Caco-2 (cell line): ENCODE results near the gene METTL26. TPM values are rescaled to one million over a fixed set of nuclear protein-coding genes. Genes with fewer than 3 reads are reported as not detected.

ENCODE experiments used
- BruUV-seq: library from RNA; stranded (reverse); fragments of 400-500 nt; replicated peaks from 2 replicates; lab custom pipeline; 2021; lab: Mats Ljungman, UMichigan
- CTCF ChIA-PET: fragments of 300-600 bp; sonication (Branson Sonifier 250); formaldehyde crosslinking; loops from one replicate; lab custom pipeline; 2022; ENCODE audit warnings: antibody characterized with exemption; lab: Charles Lee
- POLR2A ChIA-PET: fragments of 300-600 bp; sonication (Branson Sonifier 250); formaldehyde crosslinking; loops from one replicate; lab custom pipeline; 2022; ENCODE audit warnings: antibody characterized with exemption; lab: Charles Lee
- DNase-seq, 2 experiments: peaks; one replicate each; pipeline versions ENCODE4 v3.0.0 to v3.0.0-alpha.2; 2020 to 2022
- H3K27me3 ChIP-seq: replicated peaks from 2 replicates; pipeline ENCODE4 v1.6.0; 2011; ENCODE audit warnings: low read length; ENCODE audit not compliant: control insufficient read depth, insufficient read depth
- H3K36me3 ChIP-seq: 2 replicates; pipeline ENCODE4 v1.5.1; 2011; ENCODE audit warnings: low read length; ENCODE audit not compliant: control insufficient read depth, insufficient read depth
- H3K4me1 ChIP-seq: fragments of 250-450 bp; sonication (Bioruptor Pico); 2 replicates; pipeline ENCODE4 v1.5.1; 2020; ENCODE audit warnings: mild to moderate bottlenecking
- H3K4me3 ChIP-seq: 2 replicates; pipeline ENCODE4 v1.5.1; 2011; ENCODE audit warnings: low read depth, mild to moderate bottlenecking, control low read depth, low read length
- H3K9me3 ChIP-seq: fragments of 250-450 bp; sonication (Bioruptor Pico); 2 replicates; pipeline ENCODE4 v1.5.1; 2020; ENCODE audit warnings: mild to moderate bottlenecking, moderate library complexity
- H3K27ac Mint-ChIP-seq: one replicate; pipeline ENCODE4 v1.8.0; 2022; ENCODE audit warnings: mixed read lengths; ENCODE audit not compliant: unreplicated experiment
- H3K27me3 Mint-ChIP-seq: one replicate; pipeline ENCODE4 v1.8.0; 2022; ENCODE audit warnings: mixed read lengths; ENCODE audit not compliant: insufficient read depth, unreplicated experiment
- H3K36me3 Mint-ChIP-seq: one replicate; pipeline ENCODE4 v1.8.0; 2022; ENCODE audit warnings: mild to moderate bottlenecking, mixed read lengths; ENCODE audit not compliant: insufficient read depth, unreplicated experiment
- H3K4me1 Mint-ChIP-seq: one replicate; pipeline ENCODE4 v1.8.0; 2022; ENCODE audit warnings: low read depth, mixed read lengths; ENCODE audit not compliant: unreplicated experiment
- H3K4me3 Mint-ChIP-seq: one replicate; pipeline ENCODE4 v1.8.0; 2022; ENCODE audit warnings: mild to moderate bottlenecking, moderate library complexity, mixed read lengths; ENCODE audit not compliant: unreplicated experiment
- H3K9me3 Mint-ChIP-seq: one replicate; pipeline ENCODE4 v1.8.0; 2022; ENCODE audit warnings: mixed read lengths; ENCODE audit not compliant: unreplicated experiment
- intact Hi-C: fragments of 100-400 bp; cut with micrococcal nuclease; formaldehyde crosslinking; loops from one replicate; pipeline ENCODE4 v1.10.0; 2022; ENCODE audit not compliant: unreplicated experiment
- total RNA-seq: library from RNA; stranded (reverse); gene quantifications from 2 replicates; pipeline ENCODE4 v1.2.3, GENCODE V29; 2022
- TF ChIP-seq, protein P1 (sequence below), 2 experiments: fragments of 200-600 bp in 1 of 2; IDR thresholded peaks; 1 replicate in 1 of 2; 2 replicates in 1 of 2; pipeline versions ENCODE4 v1.5.1 to v1.8.0; 2011 to 2022; ENCODE audit warnings: antibody characterized with exemption in 1 of 2, control low read depth in 1 of 2, inconsistent platforms in 1 of 2, low read depth in 1 of 2, low read length in 1 of 2, mild to moderate bottlenecking in 1 of 2, moderate library complexity in 1 of 2; ENCODE audit not compliant: insufficient read depth in 1 of 2, severe bottlenecking in 1 of 2, unreplicated experiment in 1 of 2

Gene METTL26
- total RNA-seq, 1 experiment from 2014 or later, result 67.4 TPM

DNA sequence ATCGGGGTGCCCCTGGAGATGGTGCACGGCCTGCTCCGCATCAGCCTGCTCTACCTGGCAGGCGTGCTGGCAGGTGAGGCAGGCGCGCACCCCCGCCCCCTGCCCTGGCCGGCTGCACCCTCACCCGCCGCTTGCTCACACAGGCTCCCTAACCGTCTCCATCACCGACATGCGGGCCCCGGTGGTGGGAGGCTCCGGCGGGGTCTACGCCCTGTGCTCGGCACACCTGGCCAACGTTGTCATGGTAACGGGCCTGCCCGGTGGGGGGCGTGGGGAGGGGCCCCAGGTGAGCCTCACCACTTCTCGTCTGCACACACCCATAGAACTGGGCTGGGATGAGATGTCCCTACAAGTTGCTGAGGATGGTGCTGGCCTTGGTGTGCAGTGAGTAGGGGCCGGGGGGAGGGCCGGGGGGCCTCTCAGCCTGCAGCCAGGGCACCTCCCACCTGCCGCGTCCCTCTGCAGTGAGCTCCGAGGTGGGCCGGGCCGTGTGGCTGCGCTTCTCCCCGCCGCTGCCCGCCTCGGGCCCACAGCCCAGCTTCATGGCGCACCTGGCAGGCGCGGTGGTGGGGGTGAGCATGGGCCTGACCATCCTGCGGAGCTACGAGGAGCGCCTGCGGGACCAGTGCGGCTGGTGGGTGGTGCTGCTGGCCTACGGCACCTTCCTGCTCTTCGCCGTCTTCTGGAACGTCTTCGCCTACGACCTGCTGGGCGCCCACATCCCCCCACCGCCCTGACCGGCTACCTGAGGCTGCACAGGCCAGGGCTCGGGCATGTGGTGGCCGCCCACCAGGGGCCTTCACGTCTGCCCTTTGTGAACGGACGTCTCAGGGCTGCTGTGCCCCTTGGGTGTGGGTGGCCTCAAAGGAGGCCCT lies 41.4 kb upstream of the METTL26 start:
- no TSS peak for BruUV-seq
- CTCF ChIA-PET, result no interaction called here
- POLR2A ChIA-PET, result no interaction called here
- Histone ChIP-seq H3K4me3 (no peak overlapping the region), H3K9me3 (no peaks in the 10 kb centered on the region), H3K27me3 (no peaks in the 10 kb centered on the region), H3K36me3 (peaks cover 3% of the 10 kb centered on the region), H3K4me1 (peaks cover 21% of the 10 kb centered on the region)
- TF ChIP-seq, protein P1, sequence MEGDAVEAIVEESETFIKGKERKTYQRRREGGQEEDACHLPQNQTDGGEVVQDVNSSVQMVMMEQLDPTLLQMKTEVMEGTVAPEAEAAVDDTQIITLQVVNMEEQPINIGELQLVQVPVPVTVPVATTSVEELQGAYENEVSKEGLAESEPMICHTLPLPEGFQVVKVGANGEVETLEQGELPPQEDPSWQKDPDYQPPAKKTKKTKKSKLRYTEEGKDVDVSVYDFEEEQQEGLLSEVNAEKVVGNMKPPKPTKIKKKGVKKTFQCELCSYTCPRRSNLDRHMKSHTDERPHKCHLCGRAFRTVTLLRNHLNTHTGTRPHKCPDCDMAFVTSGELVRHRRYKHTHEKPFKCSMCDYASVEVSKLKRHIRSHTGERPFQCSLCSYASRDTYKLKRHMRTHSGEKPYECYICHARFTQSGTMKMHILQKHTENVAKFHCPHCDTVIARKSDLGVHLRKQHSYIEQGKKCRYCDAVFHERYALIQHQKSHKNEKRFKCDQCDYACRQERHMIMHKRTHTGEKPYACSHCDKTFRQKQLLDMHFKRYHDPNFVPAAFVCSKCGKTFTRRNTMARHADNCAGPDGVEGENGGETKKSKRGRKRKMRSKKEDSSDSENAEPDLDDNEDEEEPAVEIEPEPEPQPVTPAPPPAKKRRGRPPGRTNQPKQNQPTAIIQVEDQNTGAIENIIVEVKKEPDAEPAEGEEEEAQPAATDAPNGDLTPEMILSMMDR (IDR thresholded peaks at IDR 0.05; ENCODE audit: insufficient read depth in 1 of 2, low read depth in 1 of 2, low read length in 1 of 2, severe bottlenecking in 1 of 2, unreplicated experiment in 1 of 2), result no peak
- no peaks in the 10 kb centered on the region for H3K9me3 Mint-ChIP-seq
- H3K4me1 Mint-ChIP-seq, result no peaks in the 10 kb centered on the region
- H3K4me3 Mint-ChIP-seq, result no peak overlapping the region
- no peak overlapping the region for H3K27ac Mint-ChIP-seq
- no peak for DNase-seq
- H3K27me3 Mint-ChIP-seq, result no peaks in the 10 kb centered on the region
- intact Hi-C loops, result no loop called here
- H3K36me3 Mint-ChIP-seq, result peaks cover 47% of the 10 kb centered on the region

- Histone ChIP-seq H3K9me3 (no peaks in the 10 kb centered on the region), H3K4me1 (peaks cover 17% of the 10 kb centered on the region; the same call in 1 of the 2 replicates), H3K27me3 (no peaks in the 10 kb centered on the region), H3K4me3 (no peak overlapping the region), H3K36me3 (peaks cover 4% of the 10 kb centered on the region)
- ChIA-PET CTCF (no interaction called here), POLR2A (no interaction called here)
- no TSS peak for BruUV-seq
- H3K27ac Mint-ChIP-seq, result no peak overlapping the region
- DNase-seq, result no peak
- H3K4me1 Mint-ChIP-seq, result no peaks in the 10 kb centered on the region
- intact Hi-C loops, result no loop called here
- TF ChIP-seq, protein P1 (IDR thresholded peaks at IDR 0.05; ENCODE audit: insufficient read depth in 1 of 2, low read depth in 1 of 2, low read length in 1 of 2, severe bottlenecking in 1 of 2, unreplicated experiment in 1 of 2), result no peak
- H3K27me3 Mint-ChIP-seq, result no peaks in the 10 kb centered on the region
- H3K36me3 Mint-ChIP-seq, result peaks cover 40% of the 10 kb centered on the region
- H3K4me3 Mint-ChIP-seq, result no peak overlapping the region
- H3K9me3 Mint-ChIP-seq, result no peaks in the 10 kb centered on the region
These were observed 40.8 kb upstream of the METTL26 start for GRCh38 chr16:676913-677312.

- ChIA-PET CTCF (no interaction called here), POLR2A (no interaction called here)
These were observed 40.4 kb upstream of the METTL26 start for GRCh38 chr16:676565-676902.

More at GRCh38 chr16:676565-676902, 40.4 kb upstream of the METTL26 start:
- DNase-seq, result no peak
- H3K27me3 ChIP-seq, result no peaks in the 10 kb centered on the region
- no peaks in the 10 kb centered on the region for H3K9me3 Mint-ChIP-seq
- intact Hi-C loops, result no loop called here
- no TSS peak for BruUV-seq
- H3K27me3 Mint-ChIP-seq, result no peaks in the 10 kb centered on the region
- H3K9me3 ChIP-seq, result no peaks in the 10 kb centered on the region
- H3K4me1 ChIP-seq, result peaks cover 15% of the 10 kb centered on the region; the same call in 1 of the 2 replicates
- H3K4me3 ChIP-seq, result no peak overlapping the region
- H3K4me3 Mint-ChIP-seq, result no peak overlapping the region
- H3K36me3 Mint-ChIP-seq, result peaks cover 36% of the 10 kb centered on the region
- TF ChIP-seq, protein P1 (IDR thresholded peaks at IDR 0.05; ENCODE audit: insufficient read depth in 1 of 2, low read depth in 1 of 2, low read length in 1 of 2, severe bottlenecking in 1 of 2, unreplicated experiment in 1 of 2), result no peak
- no peak overlapping the region for H3K27ac Mint-ChIP-seq
- H3K4me1 Mint-ChIP-seq, result no peaks in the 10 kb centered on the region
- H3K36me3 ChIP-seq, result peaks cover 1% of the 10 kb centered on the region
